ENCODE data around the gene POLDIP2.

Gene POLDIP2

DNA sequence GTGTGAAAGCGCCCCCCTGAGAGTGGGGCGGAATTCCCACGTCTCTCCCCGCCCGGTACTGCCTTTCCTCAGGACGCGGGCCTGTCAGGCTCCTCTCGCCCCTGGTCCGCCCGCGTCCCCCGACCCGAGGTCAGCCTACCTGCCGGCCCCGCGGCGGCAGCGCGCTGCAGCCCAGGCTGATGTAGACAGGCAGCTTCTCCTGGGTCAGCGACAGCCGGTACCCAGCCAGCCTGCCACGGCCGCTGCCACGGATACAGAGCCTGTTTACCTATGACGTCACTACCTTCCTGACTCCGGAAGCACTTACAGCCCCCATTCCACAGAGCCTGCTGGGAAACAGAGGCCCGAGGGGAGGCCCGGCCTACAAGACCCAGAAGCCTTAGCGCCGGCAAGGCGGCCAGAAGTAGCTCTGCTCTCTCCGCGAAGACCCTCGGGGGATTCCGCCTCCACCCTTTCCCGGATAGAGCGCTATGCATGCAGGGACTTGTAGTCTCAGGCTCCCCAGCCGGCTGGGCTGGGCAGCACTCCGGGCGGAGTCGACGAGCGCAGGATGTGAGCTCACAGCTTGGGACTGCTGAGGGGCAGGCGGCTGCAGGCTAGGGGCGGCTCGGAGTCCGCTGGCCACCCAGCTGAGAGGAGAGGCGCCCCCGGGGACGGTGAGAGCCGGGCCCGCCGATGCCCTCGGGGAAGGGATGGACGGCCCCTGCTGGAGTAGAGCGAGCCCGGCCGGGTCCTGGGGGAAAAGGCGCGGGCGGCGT lies 21.9 kb downstream of the POLDIP2 start, which contains the start of the genes IFT20 and TNFAIP1:
Gene IFT20, minus strand, starts transcription at position 272 of the 758 bp plus-strand sequence. CDS start 3,487 bp downstream, outside the sequence.
Gene TNFAIP1, plus strand, starts transcription at position 561 of the 758 bp plus-strand sequence. CDS start 3,761 bp downstream, outside the sequence.
- peak; percentile 100 for DNase-seq

DNA sequence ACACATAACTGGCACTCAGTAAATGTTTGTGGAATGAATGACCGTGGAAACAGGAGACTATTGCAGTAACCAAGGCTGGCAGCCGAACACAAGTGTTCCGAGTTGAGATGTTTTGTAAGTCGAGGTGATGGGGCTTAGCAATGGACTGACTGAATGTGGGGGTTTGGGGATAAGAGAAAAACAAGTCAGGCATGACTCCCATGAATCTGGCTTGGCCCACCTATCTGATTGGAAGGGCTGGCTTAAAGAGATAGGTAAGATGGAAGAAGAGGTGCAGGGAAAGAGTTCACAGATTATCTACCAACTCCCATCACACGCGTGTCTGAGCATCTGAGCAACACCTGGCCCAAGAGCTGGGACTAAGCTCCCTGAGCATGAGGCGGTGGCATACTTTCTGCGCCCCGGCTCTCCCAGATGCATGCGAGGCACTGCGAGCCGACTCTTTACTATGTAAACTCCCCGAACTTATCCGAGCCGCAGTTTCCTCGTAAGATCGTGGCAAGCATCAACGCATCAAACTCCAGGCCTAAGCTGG lies 22.6 kb downstream of the POLDIP2 start:
- no peak for DNase-seq

DNA sequence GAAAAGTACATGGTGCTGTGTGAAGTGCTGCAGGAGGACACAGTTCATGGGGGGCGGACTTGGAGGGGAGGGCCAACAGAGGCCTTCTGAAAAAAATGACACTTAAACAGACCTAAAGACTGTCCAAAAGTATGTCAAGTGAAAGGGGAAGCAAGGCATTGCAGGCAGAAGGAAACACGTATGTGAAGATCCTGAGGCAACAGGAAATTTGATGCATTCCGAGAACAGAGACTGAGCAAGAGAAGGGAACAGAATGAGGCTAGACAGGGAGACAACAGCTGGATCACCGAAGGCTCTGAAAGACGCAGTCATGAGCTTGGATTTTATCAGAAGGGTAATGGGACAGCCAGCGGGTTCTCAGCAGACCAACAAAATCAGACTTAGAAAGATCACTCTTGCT lies 23.2 kb downstream of the POLDIP2 start:
- peak; percentile 30 for DNase-seq

- DNase-seq: no peak
These were observed 24.1 kb downstream of the POLDIP2 start for GRCh38 chr17:28333083-28333746.

DNA sequence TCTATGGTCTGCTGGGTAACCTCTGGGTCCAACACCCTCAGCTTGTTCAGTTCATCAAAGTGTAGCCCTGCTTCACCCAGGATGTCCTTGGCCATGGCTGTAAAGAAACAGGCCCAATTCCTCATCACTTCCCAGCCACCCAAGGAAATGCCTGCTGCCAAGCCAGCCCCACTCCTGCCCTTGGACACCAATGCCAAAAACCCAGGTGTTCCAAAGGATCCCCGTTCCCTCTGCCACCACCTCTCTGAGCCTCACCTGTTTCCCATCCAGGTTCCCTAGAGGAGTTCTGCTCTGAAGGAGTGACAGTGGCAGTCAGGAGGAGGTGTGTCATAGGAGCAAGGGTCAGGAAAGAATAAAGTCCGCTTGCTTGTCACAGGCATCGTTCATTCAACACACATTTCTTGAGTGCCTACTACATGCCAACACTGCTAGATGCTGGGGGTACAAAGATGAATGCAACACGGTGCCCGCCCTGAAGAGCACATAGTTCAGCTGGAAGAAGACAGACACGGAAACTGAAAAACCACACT lies 25.4 kb downstream of the POLDIP2 start:
- no peak for DNase-seq

- no peak for DNase-seq
These were observed 26.7 kb downstream of the POLDIP2 start for GRCh38 chr17:28330671-28331070.

DNA sequence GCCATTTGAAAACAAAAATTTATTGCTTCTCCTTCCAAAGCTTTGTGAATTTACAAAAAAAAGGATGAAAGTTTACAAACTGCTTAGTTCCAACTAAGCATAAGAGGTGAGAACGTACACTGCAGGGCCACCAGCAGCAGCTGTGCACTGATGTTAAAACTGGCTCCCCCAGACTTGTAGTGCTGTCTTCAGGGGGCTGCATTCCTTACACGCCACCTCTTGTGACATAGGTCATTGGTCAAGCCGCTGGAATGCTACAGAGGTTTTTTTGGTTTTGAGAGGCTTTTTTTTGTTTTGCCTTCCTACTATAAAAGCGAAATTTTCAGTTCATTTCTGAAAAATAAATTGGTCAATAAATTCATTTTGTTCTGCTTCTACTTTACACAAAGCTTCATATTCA lies 29.0 kb downstream of the POLDIP2 start:
- no peak for DNase-seq

DNA sequence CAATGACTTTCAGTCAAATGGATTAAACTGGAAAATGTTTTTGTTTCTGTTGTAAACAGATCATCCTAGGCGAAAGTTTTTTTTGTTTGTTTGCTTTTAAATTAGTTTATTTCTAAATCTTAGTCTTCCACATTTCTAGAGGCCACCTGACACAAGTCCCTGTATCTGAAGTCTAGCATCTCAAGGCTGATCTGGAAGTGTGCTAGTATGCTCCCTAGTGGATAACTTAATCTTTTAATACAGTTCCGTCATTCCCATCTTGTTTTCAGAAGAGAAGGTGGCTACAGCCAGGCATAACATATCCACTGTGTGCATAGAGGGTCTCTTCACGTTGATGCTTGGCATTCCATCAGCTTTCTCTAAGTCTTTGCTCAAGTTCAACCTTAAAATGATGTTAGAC lies 29.6 kb downstream of the POLDIP2 start:
- DNase-seq: peak; percentile 19

DNA sequence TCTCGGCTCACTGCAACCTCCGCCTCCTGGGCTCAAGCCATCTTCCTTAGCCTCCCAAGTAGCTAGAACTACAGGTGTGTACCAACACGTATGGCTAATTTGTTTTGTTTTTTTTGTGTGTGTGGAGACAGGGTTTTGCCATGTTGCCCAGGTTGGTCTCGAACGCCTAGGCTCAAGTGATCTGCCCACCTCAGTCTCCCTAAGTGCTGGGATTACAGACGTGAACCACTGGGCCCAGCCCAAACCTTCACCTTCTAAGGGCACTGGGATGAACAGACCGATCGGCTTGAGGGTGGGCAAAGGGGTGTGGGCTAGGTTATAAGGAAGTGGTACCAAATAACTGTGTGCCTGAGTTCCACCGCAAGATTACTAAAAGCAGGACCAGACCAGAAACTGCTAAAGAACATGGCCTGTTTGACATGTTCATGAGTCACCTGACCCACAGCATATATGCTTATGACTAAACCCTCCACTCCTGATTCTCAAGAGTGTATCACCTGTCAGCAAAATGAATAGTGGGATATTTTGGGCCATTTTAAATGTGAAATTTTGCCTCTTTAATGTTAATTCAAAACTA lies 30.2 kb downstream of the POLDIP2 start:
- DNase-seq: no peak

GRCh38 chr17:28326114-28326513 lies 31.2 kb downstream of the POLDIP2 start:
- peak; percentile 90 for DNase-seq

- DNase-seq: peak; percentile 91
These were observed 32.1 kb downstream of the POLDIP2 start for GRCh38 chr17:28325211-28325610.

DNA sequence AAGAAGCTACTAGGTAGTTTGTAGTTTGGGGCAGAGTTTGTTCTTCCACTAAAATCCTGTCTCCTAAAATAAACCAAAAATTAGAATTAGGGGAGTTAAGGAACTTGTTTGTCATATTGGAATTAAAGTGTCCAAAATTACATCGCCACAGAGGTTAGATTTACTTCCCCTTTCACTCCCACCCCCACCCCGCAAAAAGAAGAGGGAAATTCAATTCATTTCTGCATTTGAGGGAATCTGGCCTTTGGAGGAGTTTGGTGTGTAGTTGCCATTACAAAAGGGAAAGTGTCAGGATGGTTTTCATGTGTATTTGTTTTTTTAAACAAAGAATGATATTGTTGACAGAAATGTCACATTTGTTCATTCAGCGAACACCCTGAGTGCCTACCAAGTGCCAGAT lies 32.5 kb downstream of the POLDIP2 start:
- no peak for DNase-seq

DNA sequence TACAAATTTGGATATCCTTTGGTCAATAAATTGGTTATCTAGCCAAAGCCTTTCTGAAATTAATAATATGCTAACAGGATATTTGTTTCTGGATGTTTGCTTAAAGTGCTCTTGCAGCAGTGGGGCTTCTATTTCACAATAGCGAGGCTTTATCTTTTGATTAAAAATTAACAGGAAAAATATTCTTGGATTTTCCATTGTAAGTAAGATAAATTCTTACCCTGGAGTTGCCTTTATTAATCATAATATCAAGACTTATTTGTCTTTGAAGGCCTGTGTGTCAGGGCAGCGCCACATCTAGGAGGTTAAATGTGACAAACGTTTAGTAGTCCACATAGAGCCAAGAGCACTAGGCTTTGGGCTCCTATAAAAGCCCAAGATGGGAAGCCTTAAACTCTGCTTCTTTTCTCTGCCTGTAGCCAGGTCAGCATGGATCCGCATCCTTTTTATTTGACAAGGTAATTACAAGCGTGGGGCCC lies 33.0 kb downstream of the POLDIP2 start:
- peak; percentile 83 for DNase-seq

DNA sequence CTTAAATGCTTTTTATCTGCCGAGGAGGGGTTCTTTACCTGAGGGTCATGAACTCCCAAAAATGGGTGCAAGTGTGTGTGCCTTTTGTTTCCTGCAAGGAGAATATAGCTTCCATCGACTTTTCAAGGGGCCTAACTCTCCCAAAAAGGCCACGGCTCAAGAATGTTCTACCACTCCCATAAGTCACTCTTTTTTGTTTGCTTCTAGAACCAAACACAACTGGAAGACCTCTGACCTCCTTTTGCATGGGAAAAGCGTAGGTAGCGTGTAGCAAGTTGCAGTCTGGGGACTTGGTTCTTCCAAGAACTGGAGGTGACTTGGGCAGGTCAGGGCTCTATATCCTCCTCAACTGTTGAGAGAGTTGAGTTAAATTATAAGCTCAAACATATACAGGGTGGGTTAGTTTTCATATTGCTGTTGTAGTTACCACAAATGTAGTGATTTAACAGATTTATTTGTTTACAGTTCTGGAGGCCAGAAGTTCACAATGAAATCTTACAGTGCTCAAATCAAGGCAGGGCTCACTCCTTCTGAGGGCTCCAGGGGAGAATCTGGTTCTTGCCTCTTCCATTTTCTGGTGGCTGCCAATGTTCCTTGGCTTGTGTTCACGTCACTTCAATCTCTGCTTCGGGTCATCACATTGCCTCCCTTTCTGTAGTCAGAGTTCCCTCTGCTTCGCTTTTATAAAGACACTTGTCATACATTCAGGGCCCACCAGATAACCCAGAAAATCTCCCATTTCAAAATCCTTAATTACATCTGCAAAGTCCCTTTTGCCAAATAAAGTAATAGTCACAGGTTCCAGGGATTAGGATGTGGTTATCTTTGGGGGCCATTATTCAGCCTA lies 36.9 kb downstream of the POLDIP2 start:
- DNase-seq: peak; percentile 36

DNA sequence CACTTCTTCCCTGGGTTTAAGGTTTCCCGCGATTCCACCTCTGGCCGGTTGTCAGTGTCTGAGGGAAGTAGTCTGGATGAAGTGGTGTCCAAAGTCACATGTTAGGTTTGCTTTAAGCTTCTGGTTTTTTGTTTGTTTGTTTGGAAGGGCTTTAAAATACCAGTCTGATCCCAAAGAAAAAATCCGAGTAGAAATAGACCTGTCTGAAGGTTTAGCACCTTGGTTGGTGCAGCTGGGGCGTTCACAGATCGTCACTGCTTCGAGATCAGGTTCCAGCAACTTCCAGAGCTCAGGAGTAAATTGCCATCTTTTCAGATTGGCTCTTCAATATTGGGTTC lies 37.8 kb downstream of the POLDIP2 start:
- DNase-seq: peak; percentile 77

DNA sequence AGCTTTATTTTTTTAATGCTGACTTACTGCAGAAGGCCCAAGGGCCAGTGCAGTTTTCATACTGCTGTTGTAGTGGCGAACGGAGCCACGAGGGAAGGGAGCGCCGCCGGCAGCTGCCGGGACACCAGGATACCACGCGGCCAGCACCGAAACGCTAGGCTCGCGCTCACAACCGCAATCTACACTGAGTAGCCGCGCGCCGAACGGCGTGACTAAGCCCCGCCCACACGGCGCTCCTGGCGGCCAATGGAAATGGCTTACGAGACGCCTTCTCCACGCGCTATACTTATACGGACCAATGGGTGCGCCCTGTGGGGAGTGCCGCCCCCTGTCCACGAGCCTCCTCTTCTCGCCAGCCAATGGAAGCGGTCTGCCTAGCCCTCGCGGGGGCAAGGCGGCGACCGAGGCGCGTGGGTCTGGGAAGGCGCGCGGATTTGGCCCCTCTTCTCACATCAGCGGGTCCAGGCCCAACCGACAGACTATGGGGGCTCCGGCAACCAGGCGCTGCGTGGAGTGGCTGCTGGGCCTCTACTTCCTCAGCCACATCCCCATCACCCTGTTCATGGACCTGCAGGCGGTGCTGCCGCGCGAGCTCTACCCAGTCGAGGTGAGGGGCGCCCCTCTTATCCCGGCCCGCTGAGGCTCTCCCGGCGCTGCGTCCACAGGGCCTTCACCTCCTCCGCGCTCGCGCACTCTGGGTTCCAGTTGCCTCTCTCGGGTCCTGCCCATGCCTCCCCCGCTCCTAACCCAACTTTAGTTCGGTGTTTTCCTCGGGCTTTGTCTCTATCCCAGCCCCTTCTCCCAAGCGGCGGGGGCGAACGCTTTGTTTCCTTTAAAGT lies 38.3 kb downstream of the POLDIP2 start, which contains the start of gene TMEM97:
Gene TMEM97, plus strand, starts transcription at position 442 of the 839 bp plus-strand sequence. Its CDS starts 40 bp downstream, at position 482.
- peak; percentile 99 for DNase-seq

- peak; percentile 61 for DNase-seq
These were observed 39.2 kb downstream of the POLDIP2 start for GRCh38 chr17:28317966-28318758.

- DNase-seq: peak; percentile 37
These were observed 40.0 kb downstream of the POLDIP2 start for GRCh38 chr17:28317099-28317965.

Data from NCI-H69 (cell line).